GM18498 (cell line): ENCODE results near the gene DYSF.

Experiments
- ATAC-seq: cut with Tn5 transposase; IDR thresholded peaks from one replicate; pipeline ENCODE4 v1.9.1; 2021; ENCODE audit warnings: mild to moderate bottlenecking, moderate library complexity; ENCODE audit not compliant: unreplicated experiment

The DYSF gene

DNA sequence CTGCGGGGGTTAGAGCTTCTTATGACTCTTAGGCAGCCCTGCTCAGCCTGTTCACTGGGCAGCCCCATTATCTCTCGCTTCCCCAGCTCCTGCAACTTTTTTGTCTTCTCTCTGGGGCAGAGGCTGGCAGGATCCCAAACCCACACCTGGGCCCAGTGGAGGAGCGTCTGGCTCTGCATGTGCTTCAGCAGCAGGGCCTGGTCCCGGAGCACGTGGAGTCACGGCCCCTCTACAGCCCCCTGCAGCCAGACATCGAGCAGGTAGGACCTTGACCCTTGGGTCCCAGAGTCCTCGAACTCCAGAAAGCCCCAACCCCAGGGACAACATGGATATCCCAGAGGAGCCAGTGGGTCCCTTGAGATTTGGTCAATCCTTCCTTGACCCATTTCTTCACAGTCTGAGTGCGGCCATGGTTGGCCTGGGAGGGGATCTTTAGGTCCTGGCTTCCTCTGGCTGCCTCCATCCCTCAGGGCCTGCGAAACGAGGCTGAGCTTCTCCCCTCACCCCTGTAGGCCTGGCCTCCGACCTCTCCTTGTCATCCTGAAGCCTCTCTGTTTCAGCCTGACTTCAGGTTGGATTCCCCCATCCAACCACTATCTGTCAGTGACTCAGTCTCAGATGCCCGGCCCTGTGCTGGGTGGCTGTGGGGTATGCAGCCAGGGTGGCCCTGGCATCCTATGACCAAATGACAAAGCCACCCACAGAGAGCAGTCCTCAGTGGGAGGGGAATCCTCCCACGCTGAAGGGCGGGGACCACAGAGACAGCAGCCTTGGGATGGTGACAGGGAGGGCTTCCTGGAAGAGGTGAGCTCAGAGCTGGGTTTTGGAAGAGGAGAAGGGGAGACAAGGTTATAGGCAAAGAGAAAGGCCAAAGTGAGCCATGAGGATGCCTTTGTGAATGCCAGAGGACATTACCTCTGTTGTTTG lies 214.2 kb downstream of the DYSF start:
- no peak for ATAC-seq

DNA sequence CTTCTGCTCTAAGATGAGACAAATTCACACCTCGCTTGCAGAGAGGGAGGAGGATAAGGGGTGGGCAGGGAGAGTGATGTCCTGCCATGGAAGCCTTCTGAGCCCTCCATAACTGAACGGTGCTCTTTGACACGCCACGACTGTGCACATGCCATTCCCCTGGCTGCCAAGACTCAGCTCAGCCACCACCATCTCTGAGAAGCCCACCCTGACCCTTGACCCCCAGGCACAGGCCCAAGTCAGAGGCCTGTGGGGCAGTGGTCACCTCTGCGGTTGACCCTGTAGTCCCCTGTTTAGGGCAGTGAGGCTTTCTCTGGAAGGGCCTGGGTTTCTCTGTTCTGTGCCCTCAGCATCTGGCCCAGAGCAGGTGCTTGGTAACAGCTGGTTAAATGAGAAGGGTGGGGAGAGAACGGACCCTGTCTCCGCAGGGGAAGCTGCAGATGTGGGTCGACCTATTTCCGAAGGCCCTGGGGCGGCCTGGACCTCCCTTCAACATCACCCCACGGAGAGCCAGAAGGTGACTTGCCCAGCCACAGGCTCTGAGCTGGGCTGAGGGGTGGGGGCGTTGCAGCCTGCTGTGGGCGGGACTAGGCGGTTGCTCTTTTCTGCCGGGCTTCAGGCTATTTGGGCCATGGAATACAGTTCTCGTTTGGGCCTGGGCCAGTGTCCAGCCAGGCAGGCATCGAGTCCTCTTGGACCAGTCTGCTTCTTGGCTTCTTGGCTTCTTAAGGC lies 215.1 kb downstream of the DYSF start:
- no peak for ATAC-seq

DNA sequence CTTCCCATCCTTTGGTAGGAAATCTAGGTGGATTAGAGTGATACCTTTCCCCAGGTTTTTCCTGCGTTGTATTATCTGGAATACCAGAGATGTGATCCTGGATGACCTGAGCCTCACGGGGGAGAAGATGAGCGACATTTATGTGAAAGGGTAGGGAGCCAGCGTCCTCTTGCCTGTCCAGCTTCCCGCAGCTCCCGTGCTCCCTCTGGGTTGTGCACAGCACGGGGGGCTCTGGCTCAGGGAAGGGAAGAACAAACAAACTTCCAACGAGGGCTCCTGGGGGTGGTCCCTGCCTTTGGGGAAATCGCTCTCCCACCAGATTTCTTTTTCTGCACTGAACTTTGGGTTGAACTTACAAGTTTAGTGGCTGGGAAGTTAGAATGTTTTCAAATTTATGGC lies 215.7 kb downstream of the DYSF start:
- ATAC-seq: no peak

DNA sequence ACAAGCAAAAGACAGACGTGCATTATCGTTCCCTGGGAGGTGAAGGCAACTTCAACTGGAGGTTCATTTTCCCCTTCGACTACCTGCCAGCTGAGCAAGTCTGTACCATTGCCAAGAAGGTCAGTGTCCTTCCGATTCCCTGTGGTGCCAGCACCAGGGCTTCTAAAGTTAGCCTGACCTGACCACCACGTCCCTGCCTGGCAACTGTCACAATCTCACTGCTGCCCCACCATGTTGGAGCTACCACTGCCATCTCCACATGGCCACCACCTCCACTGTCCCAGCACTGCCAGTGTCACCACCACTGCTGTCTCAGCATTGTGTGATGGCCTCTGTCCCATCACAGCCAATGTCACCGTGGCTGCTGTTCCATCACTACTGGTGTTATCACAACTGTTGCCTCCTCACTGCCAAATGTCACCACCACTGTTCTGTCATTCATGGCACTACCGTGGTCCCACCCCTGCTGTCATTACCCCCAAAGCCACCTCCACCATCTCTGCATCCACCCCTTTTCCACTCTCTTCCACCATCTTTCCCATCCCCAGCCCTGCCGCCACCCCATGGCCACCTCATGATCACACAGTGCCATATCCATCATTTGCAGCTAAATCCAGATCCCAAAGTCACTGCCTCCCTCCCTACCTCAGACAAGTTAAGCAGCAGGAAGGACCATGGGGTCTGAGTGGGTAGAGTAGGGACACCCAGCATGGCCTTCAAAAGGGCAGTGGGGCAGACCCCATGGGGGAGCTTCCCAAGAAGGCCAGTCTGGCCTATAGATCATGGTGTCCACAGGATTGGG lies 216.5 kb downstream of the DYSF start:
- ATAC-seq: no peak

DNA sequence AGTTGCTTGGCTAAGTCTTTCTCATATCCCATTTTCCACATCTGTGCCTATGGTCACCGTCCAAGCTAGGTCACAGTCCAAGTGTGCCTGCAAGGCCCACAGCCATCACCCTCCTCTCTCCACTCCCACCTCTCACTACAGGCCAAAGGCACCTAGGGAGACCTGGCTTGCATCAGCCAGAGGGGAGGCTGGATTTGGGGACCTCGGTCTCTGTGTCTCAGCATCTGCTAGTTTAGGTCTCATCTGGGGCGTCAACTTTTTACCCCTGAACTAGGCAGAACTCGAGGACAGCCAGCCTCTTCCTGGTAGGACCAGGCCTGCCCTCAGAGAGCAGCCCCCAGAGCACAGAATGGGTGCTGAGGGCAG lies 217.1 kb downstream of the DYSF start:
- no peak for ATAC-seq

DNA sequence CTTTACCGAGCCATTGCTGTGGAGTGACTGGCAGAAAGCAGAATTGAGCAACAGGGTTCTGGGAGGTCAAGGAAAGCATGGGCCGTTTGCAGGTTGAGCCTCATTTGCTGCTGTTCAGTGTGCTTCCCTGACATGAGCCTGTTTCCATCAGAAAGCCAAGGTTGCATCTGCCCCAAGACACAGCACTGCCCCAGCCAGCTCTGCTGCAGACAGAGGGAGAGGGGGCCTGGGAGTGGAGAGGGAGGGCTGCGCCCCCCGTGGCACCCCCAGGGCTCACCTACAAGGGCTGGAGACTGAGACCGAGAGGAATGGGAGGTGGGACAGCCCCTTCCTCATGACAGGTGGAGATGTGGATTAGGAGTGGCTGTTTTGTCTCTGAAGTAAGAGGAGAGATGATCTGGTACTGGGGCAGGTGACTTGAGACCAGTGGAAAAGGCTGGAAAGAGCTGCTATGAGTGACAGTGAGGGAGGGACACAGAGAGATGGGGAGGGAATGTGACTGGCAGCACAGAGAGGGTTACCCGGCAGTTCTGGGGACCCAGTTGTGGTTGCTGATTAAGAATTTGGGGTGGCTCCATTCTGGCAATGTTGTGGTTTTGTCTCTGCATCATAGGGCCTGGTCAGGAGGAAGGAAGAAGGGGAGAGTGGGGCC lies 218.0 kb downstream of the DYSF start:
- ATAC-seq: no peak

DNA sequence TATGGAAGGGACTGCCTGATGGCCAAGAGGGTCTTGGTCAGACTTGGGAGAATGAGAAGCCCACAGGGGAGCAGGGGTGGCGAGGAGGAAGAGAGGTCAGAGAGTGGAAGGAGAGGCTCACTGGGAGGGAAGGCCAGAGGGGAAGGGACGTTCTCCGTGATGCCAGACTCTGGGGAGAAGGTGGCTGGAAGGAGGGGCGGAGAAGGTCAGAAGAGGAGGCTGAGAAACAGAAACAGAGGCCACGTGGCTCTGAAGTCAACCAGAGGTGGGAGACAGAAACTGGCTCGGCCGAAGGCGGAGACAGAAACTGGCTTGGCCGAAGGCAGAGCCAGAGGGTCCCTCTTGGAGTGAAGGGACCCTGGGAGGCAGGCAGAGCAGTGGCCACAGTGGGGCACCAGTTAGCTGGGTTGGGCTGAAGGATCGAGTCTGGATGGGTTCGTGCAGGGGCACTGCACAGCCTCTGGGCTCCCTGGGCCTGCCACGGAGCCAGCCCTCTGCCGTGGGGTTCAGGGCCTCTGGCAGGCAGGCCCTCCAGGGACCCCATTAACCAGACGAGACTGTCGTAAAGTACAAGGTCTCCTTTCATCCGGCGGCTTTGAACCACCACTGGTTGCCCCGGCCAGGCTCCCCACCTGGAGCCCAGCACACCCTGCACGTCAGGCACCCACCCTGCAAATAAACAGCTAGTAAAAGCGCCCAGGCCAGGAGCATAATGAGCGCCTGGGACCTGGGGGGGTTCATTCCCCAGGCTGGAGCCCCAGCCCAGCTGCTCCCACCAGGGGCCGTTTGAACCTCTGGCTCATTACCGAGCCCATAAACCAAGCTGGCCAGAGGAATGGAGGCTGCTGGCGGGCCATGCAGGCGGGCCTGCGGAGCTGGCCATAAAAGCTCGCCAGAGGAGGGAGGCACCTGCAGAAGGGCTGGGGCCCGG lies 218.8 kb downstream of the DYSF start:
- no peak for ATAC-seq

DNA sequence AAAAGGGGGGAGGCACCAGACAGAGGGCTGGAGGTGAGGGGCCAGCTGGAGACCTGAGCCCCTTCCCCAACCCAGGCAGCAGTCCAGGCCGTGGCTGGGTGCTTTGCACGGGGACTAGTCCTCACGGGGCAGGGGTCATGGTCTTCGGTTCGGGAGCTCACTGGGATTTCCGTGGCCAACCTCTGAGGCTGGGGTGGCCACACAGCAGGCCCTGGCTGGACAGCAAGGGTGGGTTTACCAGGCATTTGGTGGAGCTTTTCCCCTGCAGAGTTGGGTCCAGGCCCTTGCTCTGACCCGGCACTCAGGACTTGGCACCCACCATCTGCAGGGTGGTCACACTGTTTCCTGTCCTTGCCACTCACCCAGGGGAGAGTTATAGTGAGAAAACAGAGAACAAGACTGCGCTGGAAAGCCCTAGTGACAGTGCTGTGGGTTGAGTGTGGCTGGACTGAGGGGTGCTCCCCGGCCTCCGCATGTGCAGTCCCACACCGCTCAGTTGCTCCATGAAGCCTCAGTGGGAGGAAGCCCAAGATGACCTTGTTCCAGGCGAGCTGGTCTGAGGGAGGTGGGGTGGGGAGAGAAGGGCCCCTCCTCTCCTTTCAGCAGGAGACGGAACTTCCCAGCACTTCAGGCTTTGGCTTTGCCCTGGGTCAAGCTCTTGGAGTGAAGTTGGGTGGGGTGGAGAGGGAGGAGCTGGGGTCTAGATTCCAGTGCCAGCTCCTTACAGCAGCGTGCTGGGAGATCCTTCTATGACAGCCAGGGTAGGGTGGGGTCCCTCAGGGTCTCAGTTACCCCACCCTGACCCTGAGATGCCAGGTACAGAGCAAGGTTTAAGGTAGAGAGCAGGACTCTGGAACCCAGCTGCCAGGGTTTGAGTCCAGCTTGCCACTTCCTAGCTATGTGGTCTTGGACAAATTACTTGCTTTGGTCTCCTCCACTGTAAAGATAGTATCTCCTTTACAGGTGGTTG lies 219.8 kb downstream of the DYSF start:
- ATAC-seq: no peak

DNA sequence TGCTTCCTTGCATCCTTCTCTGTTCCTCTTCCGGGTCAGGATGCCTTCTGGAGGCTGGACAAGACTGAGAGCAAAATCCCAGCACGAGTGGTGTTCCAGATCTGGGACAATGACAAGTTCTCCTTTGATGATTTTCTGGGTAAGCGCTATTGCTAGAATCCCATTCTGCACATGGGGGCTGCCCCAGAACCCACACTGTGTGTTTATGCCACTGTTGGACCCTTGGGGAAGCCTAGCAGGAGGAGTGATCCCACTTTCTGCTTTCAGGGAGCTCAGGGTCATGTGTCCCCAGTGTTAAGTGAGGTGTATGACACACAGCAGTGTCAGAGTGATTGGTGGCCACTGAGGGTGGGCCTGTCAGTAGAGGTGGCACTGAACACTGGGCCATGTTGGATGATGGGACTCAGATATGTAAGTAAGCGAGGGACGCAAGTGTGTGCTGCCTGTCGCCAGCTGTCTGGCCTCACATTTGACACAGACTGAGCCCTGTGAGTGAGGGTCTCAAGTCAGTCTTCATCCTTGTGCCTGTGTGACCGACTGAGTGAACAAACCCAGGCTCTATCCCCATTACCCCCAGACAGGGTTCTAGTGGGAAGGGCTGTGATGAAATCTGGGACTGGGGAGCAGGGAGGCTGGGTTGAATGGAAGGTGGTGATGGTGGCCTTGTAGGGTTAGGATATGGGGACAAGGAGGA lies 220.9 kb downstream of the DYSF start:
- no peak for ATAC-seq

DNA sequence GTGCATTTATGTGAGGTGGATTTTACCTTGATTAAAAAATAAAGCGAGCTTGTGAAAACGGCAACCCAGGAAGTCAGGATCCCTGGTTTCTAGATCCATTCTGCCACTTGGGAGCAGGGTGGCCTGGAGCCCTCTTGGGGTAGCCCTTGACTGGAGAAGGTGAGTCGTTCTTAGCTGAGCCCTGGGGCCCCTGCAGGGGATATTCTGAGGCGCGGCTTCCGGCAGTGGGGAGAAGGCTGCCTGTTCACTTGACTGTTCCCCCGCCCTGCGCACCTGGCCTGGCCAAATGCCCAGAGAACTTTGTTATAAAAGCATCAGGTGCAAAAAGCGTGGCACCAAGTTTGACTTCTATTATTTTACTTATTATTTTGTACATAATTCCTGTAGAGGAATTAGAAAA lies 221.9 kb downstream of the DYSF start:
- ATAC-seq: no peak

DNA sequence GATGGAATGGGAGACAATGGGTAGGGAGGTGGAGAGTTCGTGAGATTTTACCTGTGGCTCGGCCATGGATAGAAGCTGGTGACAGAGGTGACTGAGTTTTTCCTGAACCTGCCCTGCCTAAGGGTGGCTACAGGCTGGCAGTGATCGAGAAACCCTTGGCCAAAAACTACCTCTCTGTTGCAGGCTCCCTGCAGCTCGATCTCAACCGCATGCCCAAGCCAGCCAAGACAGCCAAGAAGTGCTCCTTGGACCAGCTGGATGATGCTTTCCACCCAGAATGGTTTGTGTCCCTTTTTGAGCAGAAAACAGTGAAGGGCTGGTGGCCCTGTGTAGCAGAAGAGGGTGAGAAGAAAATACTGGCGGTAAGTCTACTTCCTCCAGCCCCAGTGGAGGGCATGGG lies 225.5 kb downstream of the DYSF start:
- no peak for ATAC-seq

DNA sequence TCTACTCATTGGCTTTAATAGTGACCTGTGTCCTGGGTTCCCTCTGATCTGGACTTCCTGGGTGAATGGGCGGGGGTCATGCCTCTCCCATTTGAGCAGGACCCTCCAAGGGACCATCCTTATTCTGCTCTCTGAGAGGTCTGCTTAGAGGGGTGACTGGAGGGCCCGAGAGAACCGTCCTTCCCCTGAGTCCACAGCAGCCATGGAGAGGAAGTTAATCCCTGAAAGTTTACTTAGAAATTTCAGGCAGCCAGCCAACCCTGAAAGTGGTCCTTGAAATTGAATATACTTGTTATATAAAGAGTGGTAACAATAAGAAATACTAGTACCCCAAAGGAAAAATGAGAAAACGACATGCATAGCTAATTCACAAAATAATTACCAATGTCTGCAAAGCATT lies 226.1 kb downstream of the DYSF start:
- ATAC-seq: no peak

DNA sequence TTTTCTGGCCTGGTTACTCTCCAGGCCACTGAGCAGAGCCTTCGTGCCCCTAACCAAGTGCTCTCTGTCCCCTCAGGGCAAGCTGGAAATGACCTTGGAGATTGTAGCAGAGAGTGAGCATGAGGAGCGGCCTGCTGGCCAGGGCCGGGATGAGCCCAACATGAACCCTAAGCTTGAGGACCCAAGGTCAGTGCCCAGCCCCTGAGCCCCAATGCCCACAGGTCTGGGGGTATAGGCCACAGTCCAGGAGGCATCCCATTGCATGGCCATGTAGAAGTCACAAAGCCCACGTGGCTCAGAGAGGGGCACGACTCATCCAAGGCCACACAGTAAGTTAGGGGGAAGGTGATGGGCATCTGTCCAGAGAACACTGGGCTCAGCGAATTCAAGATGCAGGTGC lies 227.6 kb downstream of the DYSF start:
- no peak for ATAC-seq

DNA sequence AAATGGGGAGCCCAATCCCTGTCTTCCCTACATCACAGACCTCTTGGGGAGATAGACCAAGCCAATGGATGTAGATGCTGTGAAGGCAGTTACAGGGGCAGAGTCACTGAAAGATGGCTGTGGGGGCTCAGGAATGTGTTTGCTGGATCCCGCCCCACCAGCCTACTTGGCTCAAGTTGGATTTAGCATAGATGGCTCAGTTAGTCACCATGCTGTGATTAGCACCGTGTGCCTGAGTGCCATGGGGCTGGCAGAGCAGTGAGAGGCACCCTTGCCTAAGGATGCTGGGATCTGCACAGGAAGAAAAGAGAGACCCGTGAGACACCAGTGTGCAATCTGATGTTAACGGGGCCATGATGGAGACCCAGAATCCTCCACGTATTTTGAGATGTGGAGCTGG lies 228.3 kb downstream of the DYSF start:
- ATAC-seq: no peak

DNA sequence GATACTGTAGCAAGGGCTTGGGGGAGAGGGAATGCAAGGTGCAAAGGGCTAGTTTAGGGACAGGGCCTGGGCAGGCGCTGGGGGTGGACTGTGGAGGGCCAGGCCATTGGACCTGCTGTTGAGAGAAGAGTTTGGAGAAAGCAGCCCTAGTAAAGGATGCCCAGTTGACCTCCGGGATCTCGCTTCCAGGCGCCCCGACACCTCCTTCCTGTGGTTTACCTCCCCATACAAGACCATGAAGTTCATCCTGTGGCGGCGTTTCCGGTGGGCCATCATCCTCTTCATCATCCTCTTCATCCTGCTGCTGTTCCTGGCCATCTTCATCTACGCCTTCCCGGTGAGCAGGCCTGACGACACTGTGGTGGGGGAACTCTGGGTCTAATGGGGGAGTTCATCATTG lies 229.0 kb downstream of the DYSF start:
- ATAC-seq: no peak

DNA sequence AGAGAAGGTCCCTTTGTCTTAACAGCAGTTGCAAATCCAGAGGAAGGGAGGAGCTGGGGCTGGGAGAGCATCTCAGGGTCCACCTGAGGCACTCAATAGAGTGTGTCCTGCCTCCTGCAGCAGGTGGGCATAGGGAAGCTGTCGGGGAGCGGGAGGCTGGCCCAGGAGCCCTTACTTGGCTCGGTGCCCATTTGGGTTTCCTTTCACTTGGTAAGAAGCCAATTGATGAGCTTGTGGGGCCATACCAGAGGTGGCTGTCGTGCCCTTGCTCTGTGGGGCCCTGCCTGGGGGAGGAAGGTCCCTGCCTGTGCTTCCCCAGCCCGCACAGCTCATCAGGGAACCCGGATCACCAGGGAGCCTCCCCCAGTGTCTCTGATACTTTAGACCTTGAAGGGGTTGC lies 229.7 kb downstream of the DYSF start:
- no peak for ATAC-seq

DNA sequence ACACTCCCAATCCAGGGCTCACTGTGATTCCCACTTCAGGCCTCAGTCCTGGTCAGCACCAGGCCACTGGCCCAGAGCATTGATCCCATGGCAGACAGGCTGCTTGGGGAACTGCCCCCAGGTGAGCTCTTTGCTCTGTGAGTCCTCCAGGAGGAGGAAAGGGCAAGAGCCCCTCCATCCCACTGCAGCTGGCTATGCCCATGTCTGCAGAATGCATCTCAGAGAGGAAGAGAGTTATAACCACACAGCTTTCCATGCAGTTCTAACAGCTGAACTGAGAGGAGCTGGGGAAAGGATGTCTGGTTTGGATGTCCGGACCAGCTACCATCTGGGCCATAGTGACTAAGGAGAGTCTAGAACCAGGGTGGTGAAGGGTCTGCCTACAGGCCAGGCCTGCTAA lies 230.3 kb downstream of the DYSF start:
- no peak for ATAC-seq
